Heart right ventricle (tissue), 16 donors: ENCODE data around the gene SCP2. TPM values are rescaled to one million over a fixed set of nuclear protein-coding genes. Genes with fewer than 3 reads are reported as not detected.
A peak's percentile ranks its signal among the peaks of the same experiment; 100 is the strongest.

Source experiments
- ATAC-seq, 8 donors: fragments of 200-7000 bp; cut with Tn5 transposase; one replicate each; pipeline ENCODE4 v1.9.1; 2020; ENCODE audit warnings: mild to moderate bottlenecking in 8 of 8, moderate library complexity in 8 of 8, moderate number of reproducible peaks in 1 of 8
- DNase-seq, 2 donors: peaks; one replicate each; pipeline ENCODE4 v3.0.0-alpha.2; 2020
- H3K27ac ChIP-seq, 10 donors: fragments of 200-600 bp; sonication (generic) in 2 of 10; one replicate each; pipeline versions ENCODE4 v1.5.0 to v1.8.0; 2020 to 2022; ENCODE audit warnings: mild to moderate bottlenecking in 3 of 10
- H3K27me3 ChIP-seq, 7 donors: fragments of 200-600 bp; one replicate each; pipeline ENCODE4 v1.8.0; 2021 to 2022; ENCODE audit warnings: mild to moderate bottlenecking in 2 of 7
- H3K36me3 ChIP-seq, 9 donors: fragments of 200-600 bp; sonication (generic) in 1 of 9; one replicate each; pipeline versions ENCODE4 v1.5.0 to v1.8.0; 2020 to 2022; ENCODE audit warnings: mild to moderate bottlenecking in 2 of 9
- H3K4me1 ChIP-seq, 9 donors: fragments of 200-600 bp; sonication (generic) in 1 of 9; one replicate each; pipeline versions ENCODE4 v1.5.0 to v1.8.0; 2020 to 2022; ENCODE audit warnings: mild to moderate bottlenecking in 4 of 9
- H3K4me3 ChIP-seq, 10 donors: fragments of 200-600 bp; sonication (generic) in 2 of 10; one replicate each; pipeline versions ENCODE4 v1.5.0 to v1.8.0; 2020 to 2022; ENCODE audit warnings: mild to moderate bottlenecking in 7 of 10, moderate library complexity in 2 of 10
- H3K9me3 ChIP-seq, 11 donors: fragments of 200-600 bp in 10 of 11; sonication (generic) in 2 of 11; one replicate each; pipeline versions ENCODE4 v1.5.0 to v1.8.0; 2013 to 2022; ENCODE audit warnings: mild to moderate bottlenecking in 2 of 11, control low read depth in 1 of 11, moderate library complexity in 1 of 11
- CTCF ChIP-seq, 9 donors: fragments of 200-600 bp; sonication (generic) in 2 of 9; IDR thresholded peaks; one replicate each; pipeline versions ENCODE4 v1.5.0 to v1.8.0; 2021 to 2022; ENCODE audit warnings: antibody characterized with exemption in 9 of 9, mild to moderate bottlenecking in 5 of 9, moderate library complexity in 1 of 9
- WGBS, 2 donors: extraction: QIAGEN DNeasy Blood & Tissue Kit; methylation state at CpG; one replicate each; pipeline ENCODE4 v1.1.7; 2013; ENCODE audit warnings: inconsistent platforms in 1 of 2; 5-methylcytosine and 5-hydroxymethylcytosine counted together
- intact Hi-C, 10 donors: fragments of 100-400 bp; cut with DNase I; formaldehyde crosslinking; loops; one replicate each; pipeline versions ENCODE4 v1.11.1 to v1.14.2; 2022
- polyA plus RNA-seq, 2 donors: library from polyadenylated mRNA; stranded (reverse); fragments of 200-250 nt; gene quantifications; one replicate each; pipeline ENCODE4 v1.2.3, GENCODE V29; 2013
- total RNA-seq, 10 donors: library from RNA; stranded (reverse); fragmentation: NEBNext Ultra II Directional in 3 of 10; extraction: Animal tissue kit (Norgen Biotek cat#: 25700) in 3 of 10; gene quantifications; one replicate each; pipeline versions ENCODE4 v1.2.1 to v1.2.4, GENCODE V29; 2021 to 2023
- donor health status: Arrhythmogenic right ventricular cardiomyopathy.
- donor health status: ischemic (EF 13 %, LVEDD 7.1; RV severe dilation, severe dysfunction).
- donor health status: healthy with polysubstance abuse.
- donor health status: DM: no; HTN: yes; CAD: no.
- donor health status: DM: no; HTN: no; CAD: no.
- donor health status: ischemic (EF 25% LVEDD 6.9; RV normal size, moderate dysfunction).
- donor health status: ischemic (EF 25% LVEDD 5.7; RV mildly dilated, moderate dysfunction).
- donor health status: healthy.
- donor health status: DM: yes; HTN: yes; CAD: no.
- donor health status: Ischemic cardiomyopathy.
- donor health status: ischemic (EF 35%, LVEDD 5.7; RV mildly dilated, moderate dysfunction).
- donor health status: nonischemic (EF 11% LVEDD 7.7; RV severe dilation, severe dysfunction).
- donor health status: DM: yes; HTN: yes; CAD: no.
- donor health status: PGD.
- donor health status: ischemic (EF 29% LVEDD 5.4; RV normal size, mild dysfunction).
- donor health status: nonischemic (EF 23%, LVEDD 6.1; RV moderate dilation, normal function).

SCP2 gene
- total and polyA plus RNA-seq, 12 donors, result 82.3 to 149 (median 126) TPM

- Histone ChIP-seq H3K4me1 (peaks cover 4 to 44% (median 38%) of the 10 kb centered on the region in 9 donors), H3K4me3 (no peak overlapping the region), H3K9me3 (no peaks in the 10 kb centered on the region), H3K27ac (peak overlapping the region in 4 of 10 donors; percentile 26 to 74 (median 58)), H3K27me3 (no peaks in the 10 kb centered on the region), H3K36me3 (peaks cover 0 to 75% (median 3%) of the 10 kb centered on the region in 9 donors)
- intact Hi-C loops, result no loop called here
- peak in 6 of 8 donors; percentile 18 to 49 (median 35) for ATAC-seq
- 4 to 10% methylated on average over 2 of the region's 2 CpGs for WGBS, 2 donors
- no peak for TF ChIP-seq CTCF (IDR thresholded peaks at IDR 0.05)
- no peak for DNase-seq
Measured at GRCh38 chr1:53046930-53047329, 119.9 kb downstream of the SCP2 start.

- 51 to 57% methylated on average over 5 of the region's 5 CpGs for WGBS, 2 donors
- peak overlapping the region in 7 of 10 donors; percentile 11 to 74 (median 56) for H3K27ac ChIP-seq
- peaks cover 0 to 78% (median 2%) of the 10 kb centered on the region in 9 donors for H3K36me3 ChIP-seq
- H3K4me1 ChIP-seq, result peaks cover 4 to 44% (median 38%) of the 10 kb centered on the region in 9 donors
- no peaks in the 10 kb centered on the region for H3K27me3 ChIP-seq
- DNase-seq (no peak), ATAC-seq (peak in 6 of 8 donors; percentile 38 to 61 (median 49))
- intact Hi-C loops, result no loop called here
- TF ChIP-seq CTCF (IDR thresholded peaks at IDR 0.05), result no peak
- H3K9me3 ChIP-seq, result no peaks in the 10 kb centered on the region
- H3K4me3 ChIP-seq, result no peak overlapping the region
Measured at GRCh38 chr1:53047737-53048736, 121.0 kb downstream of the SCP2 start.

- WGBS, 2 donors, result 39 to 43% methylated on average over 3 of the region's 3 CpGs
- peak overlapping the region in 7 of 10 donors; percentile 30 to 74 (median 53) for H3K27ac ChIP-seq
- no peak overlapping the region for H3K4me3 ChIP-seq
- DNase-seq (peak in 1 of 2 donors; percentile 54), ATAC-seq (peak; percentile 85 to 97 (median 90))
- TF ChIP-seq CTCF (IDR thresholded peaks at IDR 0.05), result no peak
- H3K36me3 ChIP-seq, result peaks cover 0 to 75% (median 0%) of the 10 kb centered on the region in 9 donors
- H3K27me3 ChIP-seq, result no peaks in the 10 kb centered on the region
- H3K9me3 ChIP-seq, result no peaks in the 10 kb centered on the region
- H3K4me1 ChIP-seq, result peaks cover 4 to 44% (median 38%) of the 10 kb centered on the region in 9 donors
- intact Hi-C loops, result no loop called here
Measured at GRCh38 chr1:53048960-53049573, 122.0 kb downstream of the SCP2 start.

- no peak overlapping the region for H3K4me3 ChIP-seq
- ATAC-seq (no peak), DNase-seq (no peak)
- peak overlapping the region in 7 of 10 donors; percentile 18 to 74 (median 53) for H3K27ac ChIP-seq
- H3K4me1 ChIP-seq, result peaks cover 4 to 44% (median 38%) of the 10 kb centered on the region in 9 donors
- no peaks in the 10 kb centered on the region for H3K27me3 ChIP-seq
- no peaks in the 10 kb centered on the region for H3K9me3 ChIP-seq
- no peak for TF ChIP-seq CTCF (IDR thresholded peaks at IDR 0.05)
- intact Hi-C loops, result no loop called here
- 57 to 70% methylated on average over 3 of the region's 3 CpGs for WGBS, 2 donors
- H3K36me3 ChIP-seq, result peaks cover 0 to 70% (median 0%) of the 10 kb centered on the region in 9 donors
Measured at GRCh38 chr1:53049574-53049967, 122.5 kb downstream of the SCP2 start.
